Thoracic aorta (tissue), 2 donors: ENCODE measurements around the gene SGIP1. TPM values are rescaled to one million over a fixed set of nuclear protein-coding genes. Genes with fewer than 3 reads are reported as not detected.

Experiments
- ATAC-seq: fragments of 150-250 bp; one replicate; pipeline ENCODE4 v1.8.0; 2017; ENCODE audit warnings: low read depth; ENCODE audit not compliant: insufficient number of reproducible peaks, low FRiP score
- DNase-seq: peaks from one replicate; pipeline ENCODE4 v3.0.0-alpha.2; 2020; ENCODE audit warnings: low spot score
- H3K27ac ChIP-seq, 2 donors: fragments of 200-600 bp; sonication (generic); 1 replicate in 1 of 2; 2 replicates in 1 of 2; pipeline ENCODE4 v1.5.1; 2016; ENCODE audit warnings: mild to moderate bottlenecking in 2 of 2, moderate library complexity in 2 of 2
- H3K27me3 ChIP-seq: fragments of 200-600 bp; sonication (generic); replicated peaks from 2 replicates; pipeline ENCODE4 v1.6.0; 2016; ENCODE audit warnings: mild to moderate bottlenecking; ENCODE audit not compliant: insufficient read depth
- H3K36me3 ChIP-seq: fragments of 200-600 bp; sonication (generic); one replicate; pipeline ENCODE4 v1.5.1; 2016
- H3K4me1 ChIP-seq, 2 donors: fragments of 200-600 bp; sonication (generic); 1 replicate in 1 of 2; 2 replicates in 1 of 2; pipeline versions ENCODE4 v1.5.1 to v1.6.0; 2016; ENCODE audit warnings: low read depth in 2 of 2, mild to moderate bottlenecking in 1 of 2; ENCODE audit not compliant: control insufficient read depth in 1 of 2
- H3K4me3 ChIP-seq: fragments of 200-600 bp; sonication (generic); 2 replicates; pipeline ENCODE4 v1.5.1; 2016; ENCODE audit warnings: mild to moderate bottlenecking
- H3K9me3 ChIP-seq: fragments of 200-600 bp; sonication (generic); 2 replicates; pipeline ENCODE4 v1.5.1; 2016
- CTCF ChIP-seq: fragments of 200-600 bp; sonication (generic); IDR thresholded peaks from one replicate; pipeline ENCODE4 v1.5.1; 2019; ENCODE audit warnings: antibody characterized with exemption
- total RNA-seq, 2 donors: library from RNA; depleted of rRNA; stranded (reverse); fragments of >200 nt; gene quantifications; one replicate each; pipeline versions ENCODE4 v1.1.0 to v1.2.3, GENCODE V29; 2016

SGIP1 gene
- total RNA-seq, 2 donors from 2014 or later: 47.4 to 116 TPM

- ATAC-seq: no peak
- TF ChIP-seq CTCF: no peak
- H3K27ac ChIP-seq: no peak overlapping the region
- H3K4me3 ChIP-seq: no peak overlapping the region
- DNase-seq: no peak
- H3K4me1 ChIP-seq: peaks cover 0 to 16% of the 10 kb centered on the region in 2 donors
- no peaks in the 10 kb centered on the region for H3K36me3 ChIP-seq
- H3K9me3 ChIP-seq: no peaks in the 10 kb centered on the region
- no peaks in the 10 kb centered on the region for H3K27me3 ChIP-seq
Measured at GRCh38 chr1:66704177-66704875, 170.4 kb downstream of the SGIP1 start.

GRCh38 chr1:66705110-66705509 is 171.2 kb downstream of the SGIP1 start:
- no peaks in the 10 kb centered on the region for H3K36me3 ChIP-seq
- peaks cover 0 to 16% of the 10 kb centered on the region in 2 donors for H3K4me1 ChIP-seq
- no peaks in the 10 kb centered on the region for H3K9me3 ChIP-seq
- no peak overlapping the region for H3K27ac ChIP-seq
- TF ChIP-seq CTCF: no peak
- H3K27me3 ChIP-seq: no peaks in the 10 kb centered on the region
- no peak overlapping the region for H3K4me3 ChIP-seq
- no peak for DNase-seq
- peak; percentile 68 for ATAC-seq

DNA sequence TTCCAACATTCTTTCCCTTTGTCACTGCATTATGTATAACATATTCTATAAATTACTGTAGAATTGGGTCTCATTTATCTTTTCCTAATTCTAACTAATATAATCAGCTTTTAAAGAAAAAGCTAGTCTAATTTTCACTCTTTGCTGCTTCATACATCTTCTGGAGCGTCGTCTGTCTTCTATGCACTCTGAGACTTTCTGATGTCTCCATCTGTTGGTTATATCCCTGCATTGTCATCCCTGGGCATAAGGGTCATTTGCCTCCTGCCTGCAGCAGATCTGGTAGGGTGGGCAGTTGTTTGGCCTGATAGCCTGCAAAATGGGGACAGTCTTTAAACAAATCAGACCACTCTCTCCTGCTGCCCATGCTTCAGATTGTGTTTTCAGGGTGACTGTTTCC is 177.5 kb downstream of the SGIP1 start:
- H3K27me3 ChIP-seq: no peaks in the 10 kb centered on the region
- no peak for DNase-seq
- no peak overlapping the region for H3K27ac ChIP-seq
- H3K9me3 ChIP-seq: no peaks in the 10 kb centered on the region
- no peaks in the 10 kb centered on the region for H3K36me3 ChIP-seq
- no peak overlapping the region for H3K4me3 ChIP-seq
- H3K4me1 ChIP-seq: no peaks in the 10 kb centered on the region
- no peak for TF ChIP-seq CTCF
- ATAC-seq: no peak

- no peak for TF ChIP-seq CTCF
- no peaks in the 10 kb centered on the region for H3K9me3 ChIP-seq
- no peak overlapping the region for H3K4me3 ChIP-seq
- no peak overlapping the region for H3K27ac ChIP-seq
- H3K4me1 ChIP-seq: no peaks in the 10 kb centered on the region
- H3K36me3 ChIP-seq: no peaks in the 10 kb centered on the region
- no peaks in the 10 kb centered on the region for H3K27me3 ChIP-seq
- DNase-seq (no peak), ATAC-seq (no peak)
Measured at GRCh38 chr1:66712839-66713238, 178.9 kb downstream of the SGIP1 start.

- Histone ChIP-seq H3K27ac (peak overlapping the region; percentile 5 to 36), H3K4me1 (peaks cover 0 to 10% of the 10 kb centered on the region in 2 donors), H3K36me3 (no peaks in the 10 kb centered on the region), H3K4me3 (no peak overlapping the region), H3K27me3 (no peaks in the 10 kb centered on the region), H3K9me3 (no peaks in the 10 kb centered on the region)
- no peak for TF ChIP-seq CTCF
- DNase-seq (no peak), ATAC-seq (no peak)
Measured at GRCh38 chr1:66723985-66724384, 190.0 kb downstream of the SGIP1 start.
